GM23338 (cell line): ENCODE data around the gene EMILIN2. TPM values are rescaled to one million over a fixed set of nuclear protein-coding genes. Genes with fewer than 3 reads are reported as not detected.

Experiments
- ATAC-seq: fragments of 200-7000 bp; cut with Tn5 transposase; 3 replicates; pipeline ENCODE4 v1.9.1; 2020
- DNase-seq: peaks from one replicate; pipeline ENCODE4 v3.0.0-alpha.2; 2015; ENCODE audit warnings: low spot score
- H2AFZ ChIP-seq: fragments of 200-600 bp; sonication (generic); 2 replicates; pipeline ENCODE4 v1.8.0; 2016; ENCODE audit warnings: antibody characterized with exemption, mild to moderate bottlenecking, moderate library complexity
- H3F3A ChIP-seq: fragments of 200-600 bp; sonication (generic); replicated peaks from 2 replicates; pipeline ENCODE4 v1.8.0; 2017; ENCODE audit warnings: antibody characterized with exemption, mixed run types, low read depth
- H3K27ac ChIP-seq: fragments of 200-600 bp; sonication (generic); 2 replicates; pipeline ENCODE4 v1.6.1; 2016; ENCODE audit warnings: low read depth
- H3K27me3 ChIP-seq: fragments of 200-600 bp; sonication (generic); 2 replicates; pipeline ENCODE4 v1.8.0; 2016; ENCODE audit warnings: mild to moderate bottlenecking, mixed run types, moderate library complexity; ENCODE audit not compliant: insufficient read depth
- H3K36me3 ChIP-seq: fragments of 200-600 bp; sonication (generic); 2 replicates; pipeline ENCODE4 v1.8.0; 2016; ENCODE audit warnings: mild to moderate bottlenecking; ENCODE audit not compliant: insufficient read depth
- H3K4me1 ChIP-seq: fragments of 200-600 bp; sonication (generic); 2 replicates; pipeline ENCODE4 v1.8.0; 2016; ENCODE audit warnings: mild to moderate bottlenecking, moderate library complexity; ENCODE audit not compliant: insufficient read depth
- H3K4me2 ChIP-seq: fragments of 200-600 bp; sonication (generic); 2 replicates; pipeline ENCODE4 v1.7.1; 2017; ENCODE audit warnings: mixed run types
- H3K4me3 ChIP-seq: fragments of 200-600 bp; sonication (generic); 2 replicates; pipeline ENCODE4 v1.6.1; 2016; ENCODE audit warnings: mixed run types
- H3K79me2 ChIP-seq: fragments of 200-600 bp; sonication (generic); replicated peaks from 2 replicates; pipeline ENCODE4 v1.8.0; 2017; ENCODE audit warnings: mild to moderate bottlenecking; ENCODE audit not compliant: insufficient read depth
- H3K9me2 ChIP-seq: fragments of 200-600 bp; sonication (generic); 2 replicates; pipeline ENCODE4 v1.8.0; 2017; ENCODE audit not compliant: insufficient read depth
- H4K20me1 ChIP-seq: fragments of 200-600 bp; sonication (generic); replicated peaks from 2 replicates; pipeline ENCODE4 v1.8.0; 2017; ENCODE audit warnings: mild to moderate bottlenecking; ENCODE audit not compliant: insufficient read depth
- H3K27ac Mint-ChIP-seq: 2 replicates; pipeline ENCODE4 v1.8.0; 2020; ENCODE audit warnings: inconsistent platforms, mild to moderate bottlenecking, moderate library complexity, mixed read lengths
- H3K27me3 Mint-ChIP-seq: 3 replicates; pipeline ENCODE4 v1.8.0; 2022; ENCODE audit warnings: low read depth, mild to moderate bottlenecking, moderate library complexity, mixed read lengths, inconsistent platforms; ENCODE audit not compliant: insufficient read depth, poor library complexity
- H3K36me3 Mint-ChIP-seq: 3 replicates; pipeline ENCODE4 v1.8.0; 2021; ENCODE audit warnings: low read depth, mild to moderate bottlenecking, inconsistent platforms, moderate library complexity, mixed read lengths
- H3K4me1 Mint-ChIP-seq: 3 replicates; pipeline ENCODE4 v1.8.0; 2020; ENCODE audit warnings: mild to moderate bottlenecking, inconsistent platforms, mixed read lengths
- H3K4me3 Mint-ChIP-seq: 3 replicates; pipeline ENCODE4 v1.8.0; 2021; ENCODE audit warnings: moderate library complexity, mild to moderate bottlenecking, inconsistent platforms, mixed read lengths
- H3K9me3 Mint-ChIP-seq: 3 replicates; pipeline ENCODE4 v1.8.0; 2020; ENCODE audit warnings: moderate library complexity, mild to moderate bottlenecking, inconsistent platforms, mixed read lengths
- CTCF ChIP-seq, 2 experiments: fragments of 200-600 bp in 1 of 2; sonication (generic) in 1 of 2; conservative IDR thresholded peaks; 2 replicates each; pipeline versions ENCODE4 v1.5.1 to v1.6.1; 2016 to 2017; ENCODE audit warnings: antibody characterized with exemption in 2 of 2, low read depth in 2 of 2, mild to moderate bottlenecking in 2 of 2, moderate library complexity in 1 of 2
- ETS1 ChIP-seq: IDR thresholded peaks from 2 replicates; pipeline ENCODE4 v1.6.1; 2016; ENCODE audit warnings: antibody characterized with exemption
- EZH2 ChIP-seq: fragments of 200-600 bp; sonication (generic); IDR thresholded peaks from one replicate; pipeline ENCODE4 v1.8.0; 2017; ENCODE audit warnings: antibody characterized with exemption, mild to moderate bottlenecking, low read depth; ENCODE audit not compliant: unreplicated experiment
- EZH2phosphoT487 ChIP-seq: fragments of 200-600 bp; sonication (generic); IDR thresholded peaks from one replicate; pipeline ENCODE4 v1.8.1; 2018; ENCODE audit warnings: antibody characterized with exemption; ENCODE audit not compliant: unreplicated experiment
- JUNB ChIP-seq: IDR thresholded peaks from one replicate; pipeline ENCODE4 v1.6.1; 2016; ENCODE audit warnings: antibody characterized with exemption; ENCODE audit not compliant: unreplicated experiment
- NANOG ChIP-seq: IDR thresholded peaks from 2 replicates; pipeline ENCODE4 v1.6.1; 2016; ENCODE audit warnings: antibody characterized with exemption, borderline replicate concordance
- STAT1 ChIP-seq: IDR thresholded peaks from one replicate; pipeline ENCODE4 v1.6.1; 2016; ENCODE audit warnings: antibody characterized with exemption; ENCODE audit not compliant: unreplicated experiment
- ZNF114 ChIP-seq: fragments of 250-450 bp; sonication (Bioruptor Pico); IDR thresholded peaks from 2 replicates; pipeline ENCODE4 v1.5.0; 2020; ENCODE audit warnings: mild to moderate bottlenecking, moderate library complexity
- ZNF331 ChIP-seq: fragments of 250-450 bp; sonication (Bioruptor Pico); IDR thresholded peaks from 2 replicates; pipeline ENCODE4 v1.5.0; 2020; ENCODE audit warnings: low read depth, mild to moderate bottlenecking, moderate library complexity
- ZNF462 ChIP-seq: fragments of 250-450 bp; sonication (Bioruptor Pico); IDR thresholded peaks from 2 replicates; pipeline ENCODE4 v1.5.0; 2020; ENCODE audit warnings: mild to moderate bottlenecking, moderate library complexity
- polyA plus RNA-seq: library from polyadenylated mRNA; unstranded; fragments of >200 nt; fragmentation: Nextera tagmentation; extraction: Ambion mirVana; gene quantifications from 2 replicates; pipeline ENCODE4 v1.2.1, GENCODE V29; 2016
- total RNA-seq: library from RNA; depleted of rRNA; stranded (reverse); fragments of >200 nt; shearing (Covaris generic); gene quantifications from 2 replicates; pipeline ENCODE4 v1.2.3, GENCODE V29; 2014

EMILIN2 gene
- total and polyA plus RNA-seq, 2 experiments from 2014 or later: 3.0 to 11.6 TPM

- TF ChIP-seq ZNF462 (CRISPR knock-in tag): no peak
- TF ChIP-seq NANOG: no peak
- no peak for TF ChIP-seq STAT1
- no peak for TF ChIP-seq CTCF (conservative IDR thresholded peaks at IDR 0.05; ENCODE audit: low read depth in 2 of 2)
- no peak for TF ChIP-seq EZH2phosphoT487
- TF ChIP-seq JUNB: no peak
These were observed 112.1 kb downstream of the EMILIN2 start (continued) for GRCh38 chr18:2958819-2959298.

GRCh38 chr18:2959341-2959740 lies 112.5 kb downstream of the EMILIN2 start:
- no peaks in the 10 kb centered on the region for H3K4me1 ChIP-seq
- H3K27me3 Mint-ChIP-seq: no peaks in the 10 kb centered on the region
- H3K4me2 ChIP-seq: no peak overlapping the region
- H3K27me3 ChIP-seq: no peaks in the 10 kb centered on the region
- H3K27ac Mint-ChIP-seq: 0 out of 2 replicates have a peak overlapping the region, but pooled peaks have one; percentile 8
- H2AFZ ChIP-seq: no peak overlapping the region
- no peaks in the 10 kb centered on the region for H4K20me1 ChIP-seq
- no peak for DNase-seq
- H3K9me3 Mint-ChIP-seq: no peaks in the 10 kb centered on the region
- no peak overlapping the region for H3K4me3 Mint-ChIP-seq
- H3K4me1 Mint-ChIP-seq: peaks cover 8% of the 10 kb centered on the region; the same call in 2 of the 3 replicates
- no peaks in the 10 kb centered on the region for H3F3A ChIP-seq
- H3K4me3 ChIP-seq: no peak overlapping the region
- peaks cover 2% of the 10 kb centered on the region; the same call in 1 of the 2 replicates for H3K79me2 ChIP-seq
- peaks cover 16% of the 10 kb centered on the region; the same call in 2 of the 3 replicates for H3K36me3 Mint-ChIP-seq
- no peaks in the 10 kb centered on the region for H3K36me3 ChIP-seq
- no peaks in the 10 kb centered on the region for H3K9me2 ChIP-seq
- no peak for ATAC-seq
- H3K27ac ChIP-seq: no peak overlapping the region
- no peak for TF ChIP-seq ZNF114 (CRISPR knock-in tag)
- TF ChIP-seq JUNB: no peak
- TF ChIP-seq ZNF331 (CRISPR knock-in tag): no peak
- no peak for TF ChIP-seq NANOG
- no peak for TF ChIP-seq ETS1
- no peak for TF ChIP-seq EZH2phosphoT487
- TF ChIP-seq EZH2: no peak
